ENCODE data around the gene SULF2. TPM values are rescaled to one million over a fixed set of nuclear protein-coding genes. Genes with fewer than 3 reads are reported as not detected.
A peak's percentile ranks its signal among the peaks of the same experiment; 100 is the strongest.

The SULF2 gene
- total and polyA plus RNA-seq, 9 of the 15 experiments (the other 6 are each of a cell fraction or from before 2014, with no cell fraction given): 0.33 TPM; not detected in 8

DNA sequence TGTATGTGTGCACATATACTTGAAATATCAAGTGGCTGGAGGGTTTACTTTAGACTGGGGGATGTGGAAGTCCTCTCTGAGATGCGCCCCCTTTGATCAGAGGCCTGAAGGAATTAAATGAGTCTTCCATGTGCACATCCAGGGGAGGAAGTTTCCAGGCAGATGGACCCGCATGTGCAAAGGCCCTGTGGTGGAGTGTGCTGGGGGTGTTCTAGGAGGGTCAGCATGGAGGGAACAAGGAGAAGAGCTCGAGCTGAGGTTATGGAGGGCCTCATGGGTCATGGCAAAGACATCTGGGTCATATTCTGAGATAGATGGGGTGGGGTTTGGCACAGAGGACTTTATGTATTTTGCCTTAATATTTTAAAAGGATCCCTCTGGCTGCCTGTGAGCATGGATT is 17.7 kb upstream of the SULF2 start:
- ChIA-PET CTCF (ENCODE audit: low intra/inter-chr PET ratio) (no interaction called here), POLR2A (no interaction called here)
- no peaks in the 10 kb centered on the region for H4K20me1 ChIP-seq (replicated peaks; ENCODE audit: control insufficient read depth, insufficient read depth, low read length)
- WGBS (ENCODE audit: insufficient coverage, low coverage, missing lambda C conversion rate): 3% methylated on average over 3 of the region's 3 CpGs
- no peaks in the 10 kb centered on the region for H3K9me1 ChIP-seq (ENCODE audit: control insufficient read depth, insufficient read depth, low read length)
- in situ Hi-C loops (cut with MboI) (no loop called here), intact Hi-C loops (cut with micrococcal nuclease) (no loop called here)
- no peak overlapping the region for H3K4me2 ChIP-seq (ENCODE audit: insufficient read depth, low read length)
- FAIRE-seq (no peak), ATAC-seq (no peak), DNase-seq (ENCODE audit: extremely low read depth in 1 of 4, low spot score in 3 of 4) (no peak)
- peaks cover 20 to 51% of the 10 kb centered on the region in 2 experiments; a peak in 4 of 5 replicates for H3K27me3 ChIP-seq (ENCODE audit: control insufficient read depth in 2 of 2, insufficient read depth in 2 of 2, low read length in 2 of 2)
- BruUV-seq (replicated peaks): no TSS peak
- H3K79me2 ChIP-seq (ENCODE audit: control insufficient read depth, insufficient read depth, low read length): no peaks in the 10 kb centered on the region
- no peaks in the 10 kb centered on the region for H3K9me3 ChIP-seq (replicated peaks; ENCODE audit: control insufficient read depth, insufficient read depth, low read depth, low read length)
- H3K27ac ChIP-seq (ENCODE audit: extremely low read depth, low read depth, low read length): no peak overlapping the region
- no peak overlapping the region for H3K4me3 ChIP-seq
- H2AFZ ChIP-seq (ENCODE audit: low read depth, low read length): no peak overlapping the region
- TF ChIP-seq RBM25 (IDR thresholded peaks at IDR 0.05; ENCODE audit: low read depth, low read length, severe bottlenecking) (peak; percentile 36), EHMT2 (IDR thresholded peaks at IDR 0.05) (no peak)
- no peak overlapping the region for H3K9ac ChIP-seq (ENCODE audit: insufficient read depth in 1 of 2, low read depth in 2 of 2, low read length in 2 of 2)
- peaks cover 0 to 3% of the 10 kb centered on the region in 2 experiments; a peak in 1 of 5 replicates for H3K4me1 ChIP-seq (replicated peaks in 1 of 2; ENCODE audit: control insufficient read depth in 2 of 2, insufficient read depth in 2 of 2, low read length in 2 of 2)
- no peaks in the 10 kb centered on the region for H3K36me3 ChIP-seq (ENCODE audit: control insufficient read depth, insufficient read depth, low read length)

DNA sequence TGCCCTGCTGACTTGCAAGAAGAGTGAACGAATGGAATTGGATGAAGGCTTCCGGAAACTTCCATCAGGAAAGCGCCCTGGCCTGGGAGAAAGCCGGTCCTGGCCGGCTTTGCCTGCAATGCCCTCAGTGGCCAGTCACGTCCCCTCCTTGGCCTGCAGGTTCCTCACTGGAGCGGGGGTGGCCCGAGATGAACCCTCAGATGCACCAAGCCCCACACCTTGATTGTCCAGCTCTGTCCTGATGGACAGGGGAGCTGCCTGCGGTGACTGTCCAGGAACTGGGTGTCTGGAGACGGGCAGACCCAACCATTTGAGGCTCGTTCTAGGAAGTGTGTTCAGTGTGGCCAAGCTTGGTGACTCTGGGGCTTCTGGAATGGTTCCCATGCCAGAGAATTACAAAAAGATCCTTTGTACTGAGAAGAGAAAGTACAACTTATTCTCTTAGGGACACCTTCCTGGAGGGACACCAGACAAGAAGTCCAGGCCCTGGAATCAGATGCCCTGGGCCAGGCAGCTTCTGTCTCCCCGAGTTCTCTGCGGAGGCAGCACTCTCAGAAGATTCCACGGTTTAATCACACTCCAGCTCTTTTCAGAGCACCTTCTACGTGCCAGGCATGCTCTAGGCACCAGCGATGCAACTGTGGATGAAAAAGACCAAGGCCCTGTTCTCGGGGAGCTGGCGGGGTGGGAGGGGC is 17.1 kb upstream of the SULF2 start:
- no peak for ATAC-seq
- BruUV-seq (replicated peaks): no TSS peak
- TF ChIP-seq RHOXF2B (CRISPR knock-in tag; conservative IDR thresholded peaks at IDR 0.05) (no peak), ZFPM2 (CRISPR knock-in tag; IDR thresholded peaks at IDR 0.05) (no peak), ARID4B (CRISPR knock-in tag; IDR thresholded peaks at IDR 0.05) (no peak), HMG20A (CRISPR knock-in tag; conservative IDR thresholded peaks at IDR 0.05) (no peak), FOXK2 (conservative IDR thresholded peaks at IDR 0.05 in 1 of 2, IDR thresholded peaks at IDR 0.05 in 1 of 2; ENCODE audit: low read depth in 2 of 2) (no peak), POLR3A (IDR thresholded peaks at IDR 0.05; ENCODE audit: borderline replicate concordance, extremely low read depth, insufficient read depth, insufficient read length) (no peak), TBP (optimal IDR thresholded peaks at IDR 0.05; ENCODE audit: low read depth, low read length) (no peak)
- TF ChIP-seq, protein P1, sequence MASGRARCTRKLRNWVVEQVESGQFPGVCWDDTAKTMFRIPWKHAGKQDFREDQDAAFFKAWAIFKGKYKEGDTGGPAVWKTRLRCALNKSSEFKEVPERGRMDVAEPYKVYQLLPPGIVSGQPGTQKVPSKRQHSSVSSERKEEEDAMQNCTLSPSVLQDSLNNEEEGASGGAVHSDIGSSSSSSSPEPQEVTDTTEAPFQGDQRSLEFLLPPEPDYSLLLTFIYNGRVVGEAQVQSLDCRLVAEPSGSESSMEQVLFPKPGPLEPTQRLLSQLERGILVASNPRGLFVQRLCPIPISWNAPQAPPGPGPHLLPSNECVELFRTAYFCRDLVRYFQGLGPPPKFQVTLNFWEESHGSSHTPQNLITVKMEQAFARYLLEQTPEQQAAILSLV (tag; IDR thresholded peaks at IDR 0.05): no peak

More for the DNA sequence above, 17.1 kb upstream of the SULF2 start:
- FAIRE-seq (no peak), DNase-seq (ENCODE audit: extremely low read depth in 1 of 4, low spot score in 3 of 4) (no peak)
- Histone ChIP-seq H3K79me2 (ENCODE audit: control insufficient read depth, insufficient read depth, low read length) (no peaks in the 10 kb centered on the region), H3K9me1 (ENCODE audit: control insufficient read depth, insufficient read depth, low read length) (no peaks in the 10 kb centered on the region), H3K4me3 (no peak overlapping the region), H2AFZ (ENCODE audit: low read depth, low read length) (no peak overlapping the region), H3K27ac (ENCODE audit: extremely low read depth, low read depth, low read length) (no peak overlapping the region), H3K9me3 (replicated peaks; ENCODE audit: control insufficient read depth, insufficient read depth, low read depth, low read length) (no peaks in the 10 kb centered on the region), H3K4me1 (replicated peaks in 1 of 2; ENCODE audit: control insufficient read depth in 2 of 2, insufficient read depth in 2 of 2, low read length in 2 of 2) (peaks cover 0 to 3% of the 10 kb centered on the region in 2 experiments; a peak in 1 of 5 replicates), H3K27me3 (ENCODE audit: control insufficient read depth in 2 of 2, insufficient read depth in 2 of 2, low read length in 2 of 2) (peaks cover 20 to 51% of the 10 kb centered on the region in 2 experiments; a peak in 4 of 5 replicates), H3K4me2 (ENCODE audit: insufficient read depth, low read length) (no peak overlapping the region), H4K20me1 (replicated peaks; ENCODE audit: control insufficient read depth, insufficient read depth, low read length) (no peaks in the 10 kb centered on the region), H3K9ac (ENCODE audit: insufficient read depth in 1 of 2, low read depth in 2 of 2, low read length in 2 of 2) (no peak overlapping the region), H3K36me3 (ENCODE audit: control insufficient read depth, insufficient read depth, low read length) (no peaks in the 10 kb centered on the region)
- POLR2A ChIA-PET: no interaction called here
- 2% methylated on average over 17 of the region's 18 CpGs for WGBS (ENCODE audit: insufficient coverage, low coverage, missing lambda C conversion rate)
- CTCF ChIA-PET (ENCODE audit: low intra/inter-chr PET ratio): no interaction called here
- intact Hi-C loops (cut with micrococcal nuclease): no loop called here
- in situ Hi-C loops (cut with MboI): no loop called here
